HG02642 (cell line): ENCODE results near the gene PTPRD.
"Not testable (repeated sequence)": the region's sequence is repeated elsewhere in the genome, so short reads cannot be mapped to it uniquely, and the experiment has no call there.

Source experiments
- ATAC-seq: cut with Tn5 transposase; IDR thresholded peaks from one replicate; pipeline ENCODE4 v1.9.1; 2021; ENCODE audit warnings: mild to moderate bottlenecking; ENCODE audit not compliant: unreplicated experiment, poor library complexity

PTPRD gene

GRCh38 chr9:9426454-9426853, 1186.3 kb downstream of the PTPRD start:
- ATAC-seq: not testable (repeated sequence)

DNA sequence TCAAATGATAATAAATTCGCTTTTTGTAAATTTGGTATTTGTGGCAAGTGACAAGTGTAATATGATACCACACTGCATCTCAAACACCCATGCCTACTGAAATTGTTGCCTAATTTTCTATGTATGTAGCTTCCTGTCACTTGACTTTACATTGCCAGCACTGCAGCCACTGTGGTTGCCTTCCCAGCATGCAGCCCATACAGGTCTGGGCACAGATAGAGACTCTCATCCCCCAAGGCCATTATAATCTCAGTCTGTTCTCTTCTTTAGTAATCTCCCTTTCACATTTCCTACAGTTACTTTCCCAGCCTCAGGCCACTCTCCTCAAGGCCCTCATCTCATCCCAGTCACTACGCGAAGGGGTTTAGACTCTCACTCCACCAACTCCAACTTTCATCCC, 1200.6 kb downstream of the PTPRD start:
- no peak for ATAC-seq

- no peak for ATAC-seq
Observed at GRCh38 chr9:9410736-9411135, 1202.1 kb downstream of the PTPRD start.

DNA sequence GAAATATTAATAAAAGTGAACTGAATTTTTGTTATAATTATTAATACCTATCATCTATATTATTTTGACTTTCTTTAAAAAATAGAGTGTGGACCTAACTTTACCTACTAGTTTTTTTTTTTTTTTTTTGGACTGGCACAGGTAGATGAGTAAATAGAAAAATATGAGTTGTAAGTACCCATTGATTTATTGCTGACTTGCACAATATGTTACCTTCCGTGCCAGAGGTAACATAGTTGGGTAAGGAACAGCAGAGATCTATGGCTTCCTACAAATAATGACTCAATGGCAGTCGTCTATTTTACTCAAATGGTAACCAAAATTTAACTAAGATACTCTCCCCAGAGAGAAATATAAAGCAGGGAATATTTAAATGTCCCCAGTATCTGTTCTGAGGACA, 1212.8 kb downstream of the PTPRD start:
- no peak for ATAC-seq

GRCh38 chr9:9396518-9396917, 1216.3 kb downstream of the PTPRD start:
- ATAC-seq: no peak

GRCh38 chr9:9395539-9395938, 1217.3 kb downstream of the PTPRD start:
- no peak for ATAC-seq

GRCh38 chr9:9392755-9393154, 1220.0 kb downstream of the PTPRD start:
- no peak for ATAC-seq

DNA sequence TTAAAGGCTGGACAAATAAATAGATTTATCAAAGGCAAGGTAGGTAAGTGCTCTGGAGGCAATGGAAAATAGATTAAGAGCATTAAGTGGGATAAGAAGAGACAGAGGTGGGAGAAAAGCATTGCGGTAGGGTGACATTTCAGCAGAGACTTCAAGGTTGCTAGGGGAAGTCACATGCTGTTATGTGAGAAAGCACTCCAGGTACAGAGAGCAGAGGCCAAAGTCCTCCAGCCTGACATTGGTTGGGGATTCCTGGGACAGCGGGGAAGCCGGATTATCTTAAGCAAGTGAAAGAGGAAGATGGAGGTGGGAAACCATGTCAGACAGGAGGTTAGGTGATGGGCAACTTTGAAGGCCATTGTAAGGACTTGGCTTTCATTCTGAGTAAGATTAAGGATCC, 1222.9 kb downstream of the PTPRD start:
- no peak for ATAC-seq

DNA sequence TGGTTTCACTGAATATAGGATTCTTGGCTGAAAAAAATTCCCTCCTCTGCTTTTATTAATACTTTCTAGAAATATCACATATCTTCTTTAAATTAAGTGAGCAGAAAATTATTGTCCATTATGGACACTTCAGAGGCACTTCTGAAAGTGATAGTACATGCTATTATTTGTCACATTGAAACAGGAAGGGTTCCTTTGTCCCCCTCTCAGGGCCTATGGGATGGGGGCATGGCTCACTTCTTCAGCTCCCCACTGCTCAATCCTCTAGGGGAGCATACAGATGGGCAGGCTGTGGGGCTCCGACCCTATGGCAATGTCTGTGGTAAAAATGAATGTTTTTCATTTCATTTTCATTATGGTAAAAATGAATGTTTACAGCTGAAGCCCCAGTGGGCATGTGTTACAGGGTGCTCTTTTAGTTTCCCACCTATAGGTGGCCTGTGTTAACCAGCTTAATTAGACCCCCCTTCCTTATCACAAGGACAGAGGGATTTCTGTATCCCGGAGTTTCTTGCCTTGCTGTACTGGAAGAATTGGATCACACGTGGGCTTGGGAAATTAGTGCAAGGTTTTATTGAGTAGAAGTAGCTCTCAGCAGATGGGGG, 1225.2 kb downstream of the PTPRD start:
- no peak for ATAC-seq

- ATAC-seq: no peak
Observed at GRCh38 chr9:9362332-9362731, 1250.5 kb downstream of the PTPRD start.

DNA sequence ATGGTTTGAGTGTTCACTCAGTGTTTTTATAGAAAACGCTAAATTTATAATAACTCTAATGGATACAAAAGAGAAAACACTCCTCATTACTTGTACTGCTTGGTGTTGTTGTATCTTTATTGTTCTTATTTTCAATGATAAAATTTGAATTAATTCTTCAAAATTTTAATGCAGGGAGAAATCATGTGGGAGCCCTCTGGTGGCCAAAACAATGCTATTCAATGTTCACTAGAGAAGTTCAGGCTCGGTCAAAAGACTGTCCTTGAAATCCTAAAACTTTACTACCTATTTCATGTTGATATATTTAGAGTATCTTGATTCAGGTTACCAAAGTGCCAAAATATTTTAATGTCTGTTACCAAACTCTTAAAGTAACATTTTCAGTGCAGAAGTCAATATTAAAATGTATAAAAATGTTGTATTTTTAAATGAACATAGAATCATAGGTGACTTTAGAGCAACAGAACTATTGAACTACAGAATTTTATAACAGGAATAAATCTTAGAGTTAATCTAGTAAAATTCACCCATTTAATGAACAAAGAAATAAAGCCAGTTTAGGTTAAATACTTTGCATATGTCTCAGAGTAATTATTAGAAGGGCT, 1259.8 kb downstream of the PTPRD start:
- no peak for ATAC-seq

GRCh38 chr9:9341203-9341602, 1271.6 kb downstream of the PTPRD start:
- no peak for ATAC-seq

GRCh38 chr9:9337129-9337528, 1275.7 kb downstream of the PTPRD start:
- ATAC-seq: no peak

DNA sequence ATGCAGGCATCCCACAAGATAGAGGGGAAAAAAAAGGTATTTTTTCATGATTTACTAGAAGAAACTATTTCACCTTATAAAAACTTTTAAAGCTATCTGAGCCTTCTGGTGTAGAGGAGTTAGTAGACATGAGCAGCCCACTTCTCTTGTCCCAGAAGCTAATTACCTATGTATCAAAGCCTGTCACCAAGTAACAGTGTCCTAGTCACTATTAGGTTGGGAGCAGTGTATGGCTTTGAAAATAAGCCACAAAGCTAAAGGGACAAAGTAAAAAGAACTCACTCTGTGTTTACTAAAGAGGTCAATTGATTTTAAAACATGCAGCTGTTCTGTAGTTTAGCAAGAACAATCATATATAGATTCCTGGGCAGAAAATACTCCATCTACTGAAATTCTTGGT, 1286.1 kb downstream of the PTPRD start:
- ATAC-seq: no peak

DNA sequence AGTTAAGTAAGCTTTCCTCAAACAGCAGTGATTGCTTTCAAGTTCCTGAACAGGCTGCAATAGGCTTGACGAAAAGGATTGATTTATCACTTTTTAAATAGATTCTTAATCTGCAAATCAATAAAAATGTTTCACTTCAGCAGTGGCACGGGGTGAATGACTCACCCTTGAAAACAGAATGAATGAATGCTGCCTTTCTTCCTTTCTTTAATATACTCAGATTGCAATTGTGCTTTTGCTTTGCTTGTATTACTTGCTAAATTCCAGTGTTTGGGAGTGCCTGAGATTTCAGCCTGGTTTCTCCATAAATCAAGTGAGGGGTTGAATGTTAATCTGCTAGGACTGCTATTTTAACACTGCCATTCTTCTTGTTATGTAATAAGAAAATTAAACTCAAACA, 1293.8 kb downstream of the PTPRD start:
- no peak for ATAC-seq

GRCh38 chr9:9310743-9311142, 1302.1 kb downstream of the PTPRD start:
- ATAC-seq: not testable (repeated sequence)

DNA sequence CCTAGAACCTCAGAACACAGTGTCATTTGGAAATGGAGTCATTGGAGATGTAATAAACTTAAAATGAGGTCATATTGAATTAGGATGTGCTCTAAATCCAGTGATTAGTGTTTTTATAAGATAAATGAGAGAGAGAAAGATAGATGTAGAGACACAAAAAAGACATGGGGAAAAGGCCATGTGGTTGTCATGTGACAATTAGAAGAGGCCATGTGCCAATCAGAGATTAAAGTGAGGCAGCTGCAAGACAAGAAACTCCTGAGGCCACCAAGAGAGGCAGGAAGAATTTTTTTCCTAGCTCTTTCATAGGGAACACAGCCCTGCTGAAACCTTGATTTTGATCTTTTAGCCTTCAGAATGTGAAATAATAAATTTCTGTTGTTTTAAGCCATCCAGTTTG, 1307.2 kb downstream of the PTPRD start:
- no peak for ATAC-seq

DNA sequence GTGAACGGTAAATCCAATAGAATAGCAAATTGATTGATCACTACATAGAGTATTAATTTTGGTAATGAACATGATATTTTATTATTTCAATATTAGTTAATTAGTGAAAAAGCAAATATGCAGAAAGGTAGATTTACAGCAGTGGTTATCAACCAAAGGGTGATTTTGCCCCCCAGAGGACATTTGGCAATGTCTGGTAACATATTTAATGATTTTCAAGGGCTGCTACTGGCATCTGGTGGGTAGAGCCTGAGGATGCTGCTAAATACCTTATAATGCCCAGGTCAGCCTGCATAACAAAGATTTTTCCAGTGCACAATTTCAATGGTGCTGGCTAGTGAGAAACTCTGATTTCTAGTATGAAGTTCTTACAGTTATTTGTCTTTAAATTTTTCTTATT, 1313.7 kb downstream of the PTPRD start:
- ATAC-seq: no peak

- ATAC-seq: no peak
Observed at GRCh38 chr9:9286001-9286400, 1326.8 kb downstream of the PTPRD start.

- ATAC-seq: no peak
Observed at GRCh38 chr9:9284201-9284600, 1328.6 kb downstream of the PTPRD start.

GRCh38 chr9:9283159-9283986, 1329.4 kb downstream of the PTPRD start:
- no peak for ATAC-seq

- no peak for ATAC-seq
Observed at GRCh38 chr9:9275601-9276000, 1337.2 kb downstream of the PTPRD start.
